Neuron (in vitro differentiated cells): ENCODE data around the gene RND2.
A peak's percentile ranks its signal among the peaks of the same experiment; 100 is the strongest.

Experiments
- H2AFZ ChIP-seq: one replicate; pipeline ENCODE4 v1.6.1; 2013; ENCODE audit warnings: low read depth, mild to moderate bottlenecking, inconsistent platforms, low read length, moderate library complexity
- H3K27me3 ChIP-seq: one replicate; pipeline ENCODE4 v1.6.1; 2013; ENCODE audit warnings: low read length; ENCODE audit not compliant: insufficient read depth
- H3K36me3 ChIP-seq: one replicate; pipeline ENCODE4 v1.6.1; 2013; ENCODE audit warnings: low read length; ENCODE audit not compliant: insufficient read depth
- H3K4me1 ChIP-seq: one replicate; pipeline ENCODE4 v1.6.1; 2013; ENCODE audit warnings: low read length; ENCODE audit not compliant: insufficient read depth
- H3K4me3 ChIP-seq: 2 replicates; pipeline ENCODE4 v1.5.1; 2013; ENCODE audit warnings: mild to moderate bottlenecking, low read length, moderate library complexity
- H3K9me3 ChIP-seq: one replicate; pipeline ENCODE4 v1.6.1; 2013; ENCODE audit warnings: low read length

Gene RND2

GRCh38 chr17:43025766-43026537 is 921 bp downstream of the RND2 start:
- H3K9me3 ChIP-seq: no peaks in the 10 kb centered on the region
- H3K4me3 ChIP-seq: peak overlapping the region; percentile 56
- no peaks in the 10 kb centered on the region for H3K27me3 ChIP-seq
- peak overlapping the region; percentile 57 for H2AFZ ChIP-seq
- H3K4me1 ChIP-seq: peaks cover 28% of the 10 kb centered on the region
- no peaks in the 10 kb centered on the region for H3K36me3 ChIP-seq

DNA sequence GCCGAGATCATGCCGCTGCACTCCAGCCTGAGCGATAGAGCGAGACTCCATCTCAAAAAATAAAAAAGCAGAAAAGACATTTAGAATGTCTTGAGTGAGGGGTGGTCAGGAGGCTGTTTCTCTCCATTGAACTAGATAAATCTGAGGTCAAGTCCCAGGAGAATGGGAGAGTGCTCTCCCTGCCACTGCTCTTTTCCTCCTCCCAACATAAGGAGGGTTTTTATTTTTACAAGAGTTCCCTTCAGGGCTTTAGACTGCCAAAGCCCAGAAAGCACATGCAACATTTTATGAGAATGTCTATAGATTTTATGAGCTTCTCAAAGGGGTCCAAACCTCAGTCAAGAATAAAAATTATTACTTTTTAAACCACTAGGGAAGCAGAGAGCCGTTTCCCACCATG is 1.6 kb downstream of the RND2 start:
- no peaks in the 10 kb centered on the region for H3K36me3 ChIP-seq
- H3K27me3 ChIP-seq: no peaks in the 10 kb centered on the region
- H3K4me1 ChIP-seq: peaks cover 22% of the 10 kb centered on the region
- H3K4me3 ChIP-seq: no peak overlapping the region
- H3K9me3 ChIP-seq: no peaks in the 10 kb centered on the region
- no peak overlapping the region for H2AFZ ChIP-seq

DNA sequence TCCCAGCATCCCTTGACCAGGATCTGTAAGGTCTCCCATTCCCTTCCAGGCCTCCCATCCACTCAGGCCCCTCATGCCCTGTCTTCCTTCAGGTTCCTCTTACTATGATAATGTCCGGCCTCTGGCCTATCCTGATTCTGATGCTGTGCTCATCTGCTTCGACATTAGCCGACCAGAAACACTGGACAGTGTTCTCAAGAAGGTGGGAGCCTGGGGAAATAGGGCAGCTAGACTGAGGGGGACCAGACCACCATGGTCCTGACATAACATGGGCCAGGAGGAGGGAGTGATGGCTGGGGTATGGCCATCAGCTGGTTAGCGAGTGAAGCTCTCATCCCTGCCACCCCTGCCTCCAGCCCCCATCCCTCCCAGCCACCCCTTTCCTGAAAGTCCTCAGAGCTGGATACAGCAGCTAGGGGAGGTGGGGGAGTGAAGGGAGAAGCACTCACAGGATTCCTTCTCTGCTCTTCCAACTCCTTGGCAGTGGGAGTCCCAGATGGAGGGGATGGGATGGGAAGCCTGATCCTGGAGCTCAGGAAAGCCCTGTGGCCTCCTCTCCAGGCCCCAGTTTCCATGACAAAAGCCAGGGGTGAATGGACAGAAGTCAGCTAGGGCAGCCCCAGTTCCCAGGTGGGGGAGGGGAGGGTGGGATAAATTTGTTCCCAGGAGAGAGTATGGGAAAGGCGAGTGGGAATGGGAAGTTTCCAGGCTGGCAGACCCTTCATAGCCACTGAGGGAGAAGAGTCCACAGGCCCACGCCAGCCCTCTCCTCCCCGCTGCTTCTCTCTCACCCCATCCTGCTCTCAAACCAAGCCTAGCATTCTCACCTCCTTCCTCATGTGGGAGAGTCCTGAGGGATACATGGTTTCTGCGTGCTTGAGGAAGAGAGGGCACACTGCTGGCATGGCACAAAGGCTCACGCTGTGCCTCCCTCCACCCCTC is 2.3 kb downstream of the RND2 start:
- Histone ChIP-seq H3K27me3 (no peaks in the 10 kb centered on the region), H3K9me3 (no peaks in the 10 kb centered on the region), H3K4me1 (peaks cover 19% of the 10 kb centered on the region), H3K4me3 (no peak overlapping the region), H3K36me3 (no peaks in the 10 kb centered on the region), H2AFZ (no peak overlapping the region)

GRCh38 chr17:43028221-43028861 is 3.3 kb downstream of the RND2 start:
- Histone ChIP-seq H3K27me3 (no peaks in the 10 kb centered on the region), H3K4me1 (peaks cover 21% of the 10 kb centered on the region), H3K36me3 (no peaks in the 10 kb centered on the region), H2AFZ (no peak overlapping the region), H3K9me3 (no peaks in the 10 kb centered on the region), H3K4me3 (no peak overlapping the region)

- peaks cover 35% of the 10 kb centered on the region for H3K4me1 ChIP-seq
- H3K4me3 ChIP-seq: no peak overlapping the region
- H3K27me3 ChIP-seq: no peaks in the 10 kb centered on the region
- no peaks in the 10 kb centered on the region for H3K36me3 ChIP-seq
- H3K9me3 ChIP-seq: no peaks in the 10 kb centered on the region
- H2AFZ ChIP-seq: no peak overlapping the region
Measured at GRCh38 chr17:43030137-43030767, 5.2 kb downstream of the RND2 start.

DNA sequence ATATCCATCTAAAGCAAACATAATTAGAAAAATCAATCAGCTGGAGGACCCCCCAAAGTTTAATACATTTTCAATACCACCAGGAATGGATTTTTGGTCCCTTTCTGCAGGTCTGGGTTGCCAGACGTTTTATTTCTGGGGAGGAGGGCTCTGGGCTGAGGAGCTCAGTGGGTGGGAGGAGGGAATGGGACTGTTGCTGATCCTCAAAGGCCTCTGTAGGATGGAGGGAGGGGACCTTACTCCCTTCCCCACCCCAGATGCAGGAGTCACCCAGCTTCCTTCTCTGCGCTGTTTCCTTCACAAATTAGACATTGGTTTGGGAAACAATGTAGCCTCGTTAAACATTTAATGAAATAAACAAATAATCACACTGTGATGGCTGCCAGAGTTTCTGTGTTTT is 6.6 kb downstream of the RND2 start:
- Histone ChIP-seq H3K4me1 (peaks cover 39% of the 10 kb centered on the region), H2AFZ (no peak overlapping the region), H3K27me3 (no peaks in the 10 kb centered on the region), H3K36me3 (no peaks in the 10 kb centered on the region), H3K9me3 (no peaks in the 10 kb centered on the region), H3K4me3 (no peak overlapping the region)

DNA sequence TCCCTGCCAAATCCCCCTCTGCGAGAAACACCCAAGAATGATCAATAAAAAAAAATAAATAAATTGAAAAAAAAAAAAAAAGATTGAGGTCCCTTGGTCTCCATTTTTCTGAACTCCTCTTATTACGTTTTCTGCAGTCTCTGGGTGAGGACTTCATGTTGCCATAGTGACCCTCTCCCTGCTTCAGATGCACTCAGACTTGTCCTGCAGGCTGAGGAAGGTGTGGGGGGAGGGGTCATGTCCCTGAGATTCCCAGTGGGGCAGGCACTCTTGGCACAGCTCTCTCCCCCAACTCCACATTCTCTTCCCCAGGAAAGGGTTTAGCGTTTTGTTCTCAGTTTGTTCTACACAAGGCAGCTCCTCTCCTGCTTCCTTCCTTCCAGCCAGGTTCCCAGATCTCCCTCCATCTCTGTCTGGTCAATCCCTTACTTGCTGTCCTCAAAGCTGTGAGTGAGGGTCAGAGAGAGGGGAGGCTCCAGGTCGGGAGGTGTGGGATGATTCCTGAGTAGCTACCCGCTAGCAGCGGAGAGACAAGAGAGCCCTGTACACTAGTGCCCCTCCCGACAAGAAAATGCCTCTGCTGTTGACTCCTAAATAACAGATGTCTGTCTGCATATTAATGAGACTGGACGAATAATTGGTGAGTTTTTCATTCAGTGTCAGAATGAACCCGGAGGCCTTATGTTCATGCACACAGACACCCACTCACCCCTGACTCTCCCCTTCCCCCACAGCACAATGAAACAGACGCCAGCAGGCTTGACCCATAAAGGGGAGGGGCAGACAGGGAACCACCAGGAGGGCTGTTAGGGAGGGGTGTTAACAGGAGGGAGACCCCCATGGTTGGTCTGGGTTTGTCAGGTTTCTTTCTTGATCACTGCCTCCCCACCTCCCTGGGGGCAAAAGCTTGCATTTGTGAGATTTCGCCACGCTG is 9.2 kb downstream of the RND2 start:
- Histone ChIP-seq H3K4me1 (peaks cover 46% of the 10 kb centered on the region), H3K4me3 (peak overlapping the region; percentile 18)

GRCh38 chr17:43034894-43035293 is 9.9 kb downstream of the RND2 start:
- no peaks in the 10 kb centered on the region for H3K36me3 ChIP-seq
- no peak overlapping the region for H2AFZ ChIP-seq
- no peaks in the 10 kb centered on the region for H3K9me3 ChIP-seq
- H3K4me3 ChIP-seq: no peak overlapping the region
- no peaks in the 10 kb centered on the region for H3K27me3 ChIP-seq
- H3K4me1 ChIP-seq: peaks cover 52% of the 10 kb centered on the region

More for the DNA sequence above, 9.2 kb downstream of the RND2 start:
- Histone ChIP-seq H3K36me3 (no peaks in the 10 kb centered on the region), H3K27me3 (no peaks in the 10 kb centered on the region), H3K9me3 (no peaks in the 10 kb centered on the region), H2AFZ (no peak overlapping the region)

DNA sequence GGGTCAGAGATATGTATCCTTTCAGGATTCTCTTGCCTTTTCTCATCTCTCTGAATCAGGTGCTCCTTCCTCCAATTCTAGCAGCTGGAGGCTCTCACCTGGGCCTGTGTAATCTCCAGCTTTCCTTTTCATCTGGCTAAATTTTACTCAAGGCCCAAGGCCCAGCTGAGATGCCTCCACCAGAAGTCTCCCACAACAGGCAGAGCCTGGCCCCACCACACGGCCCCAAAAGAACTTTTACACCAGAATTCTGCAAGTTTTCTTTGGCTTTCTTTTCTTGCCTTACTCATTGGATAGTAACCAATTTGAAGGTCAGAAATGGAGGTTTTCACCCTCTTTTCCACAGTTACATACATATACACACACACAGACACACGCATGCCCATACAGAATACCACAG is 14.6 kb downstream of the RND2 start:
- no peaks in the 10 kb centered on the region for H3K9me3 ChIP-seq
- peaks cover 11% of the 10 kb centered on the region for H3K36me3 ChIP-seq
- H3K4me1 ChIP-seq: peaks cover 62% of the 10 kb centered on the region
- H2AFZ ChIP-seq: no peak overlapping the region
- no peak overlapping the region for H3K4me3 ChIP-seq
- no peaks in the 10 kb centered on the region for H3K27me3 ChIP-seq

GRCh38 chr17:43040655-43041054 is 15.6 kb downstream of the RND2 start:
- Histone ChIP-seq H3K9me3 (no peaks in the 10 kb centered on the region), H3K4me1 (peaks cover 52% of the 10 kb centered on the region), H3K4me3 (no peak overlapping the region), H3K27me3 (no peaks in the 10 kb centered on the region), H2AFZ (no peak overlapping the region), H3K36me3 (peaks cover 15% of the 10 kb centered on the region)

GRCh38 chr17:43042025-43042628 is 17.1 kb downstream of the RND2 start:
- H3K36me3 ChIP-seq: peaks cover 18% of the 10 kb centered on the region
- no peaks in the 10 kb centered on the region for H3K9me3 ChIP-seq
- H3K27me3 ChIP-seq: no peaks in the 10 kb centered on the region
- no peak overlapping the region for H3K4me3 ChIP-seq
- no peak overlapping the region for H2AFZ ChIP-seq
- H3K4me1 ChIP-seq: peaks cover 42% of the 10 kb centered on the region

- Histone ChIP-seq H3K9me3 (no peaks in the 10 kb centered on the region), H3K36me3 (peaks cover 19% of the 10 kb centered on the region), H2AFZ (no peak overlapping the region), H3K4me1 (peaks cover 32% of the 10 kb centered on the region), H3K4me3 (no peak overlapping the region), H3K27me3 (no peaks in the 10 kb centered on the region)
Measured at GRCh38 chr17:43043307-43043706, 18.3 kb downstream of the RND2 start.
